Measurements from ENCODE around the gene KLLN.
"Not testable (repeated sequence)": the region's sequence is repeated elsewhere in the genome, so short reads cannot be mapped to it uniquely, and the experiment has no call there.

KLLN gene

GRCh38 chr10:87838650-87839049 is 24.7 kb downstream of the KLLN start:
- no peak for DNase-seq

DNA sequence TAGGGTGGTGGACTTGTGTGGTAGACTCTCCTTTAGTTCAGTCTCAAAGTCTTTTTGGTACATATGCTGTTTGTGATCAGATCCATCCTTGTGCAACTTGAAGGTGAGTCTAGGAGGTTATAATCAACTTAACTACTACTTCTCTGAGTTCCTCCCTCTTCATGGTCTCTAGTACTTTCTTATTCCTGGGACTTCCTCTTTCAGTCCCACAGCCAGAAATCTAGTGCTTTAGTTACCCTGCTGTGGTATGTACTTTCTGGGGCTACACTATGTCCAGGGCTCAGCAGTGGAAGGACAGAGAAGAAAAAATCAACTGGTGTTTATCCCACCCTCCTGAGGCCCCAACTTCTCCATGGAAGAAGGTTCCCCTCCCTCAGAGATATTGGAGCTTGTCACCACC is 25.9 kb downstream of the KLLN start:
- DNase-seq, result no peak

DNA sequence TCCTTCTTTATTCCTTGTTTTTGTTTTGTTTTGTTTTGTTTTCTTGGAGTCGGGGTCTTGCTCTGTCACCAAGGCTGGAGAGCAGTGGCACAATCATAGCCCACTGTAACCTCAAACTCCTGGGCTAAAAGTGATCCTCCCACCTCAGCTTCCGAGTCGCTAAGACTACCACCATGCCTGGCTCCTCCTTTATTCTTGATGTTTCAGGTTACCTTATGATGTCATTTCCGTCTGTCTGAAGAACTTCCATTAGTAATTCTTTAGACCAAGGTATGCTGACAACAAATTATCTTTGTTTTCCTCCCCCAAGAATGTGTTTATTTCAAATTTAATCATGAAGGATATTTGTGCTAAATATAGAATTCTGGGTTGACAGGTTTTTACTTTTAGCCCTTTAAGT is 27.2 kb downstream of the KLLN start:
- DNase-seq, result no peak

DNA sequence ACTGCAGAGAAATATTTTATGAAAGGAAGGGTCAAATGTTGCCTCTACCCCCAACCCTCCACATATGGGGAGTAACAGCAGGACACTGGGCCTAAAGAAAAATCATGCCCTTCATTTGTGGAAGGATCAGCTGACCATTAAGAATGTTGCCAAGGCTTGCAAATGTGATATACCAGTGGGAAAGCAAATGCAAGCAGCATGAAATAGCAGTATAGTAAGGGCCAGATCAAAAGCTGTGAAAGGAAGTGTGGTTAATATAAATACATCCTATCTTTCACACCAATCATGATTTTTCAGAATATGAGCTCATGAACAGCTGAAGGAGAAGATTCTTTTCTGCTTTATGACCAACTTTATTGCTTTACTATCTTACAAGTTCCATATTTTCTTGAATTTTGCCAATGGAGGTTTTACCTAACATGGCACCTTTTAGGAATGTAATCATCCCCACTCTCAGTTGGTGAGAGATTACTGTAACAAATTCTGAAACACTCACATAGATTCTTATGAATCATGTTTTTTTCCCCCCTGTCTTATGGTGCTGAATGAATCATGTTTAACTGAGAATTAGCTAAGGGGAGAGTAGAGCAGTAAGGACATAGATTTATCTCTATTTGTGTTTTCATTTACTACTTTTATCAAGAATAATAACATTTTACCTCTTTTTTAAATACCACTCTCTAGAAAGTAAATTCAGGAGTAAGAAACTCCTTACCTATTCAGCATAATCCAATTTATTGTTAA is 33.2 kb downstream of the KLLN start:
- no peak for DNase-seq

DNA sequence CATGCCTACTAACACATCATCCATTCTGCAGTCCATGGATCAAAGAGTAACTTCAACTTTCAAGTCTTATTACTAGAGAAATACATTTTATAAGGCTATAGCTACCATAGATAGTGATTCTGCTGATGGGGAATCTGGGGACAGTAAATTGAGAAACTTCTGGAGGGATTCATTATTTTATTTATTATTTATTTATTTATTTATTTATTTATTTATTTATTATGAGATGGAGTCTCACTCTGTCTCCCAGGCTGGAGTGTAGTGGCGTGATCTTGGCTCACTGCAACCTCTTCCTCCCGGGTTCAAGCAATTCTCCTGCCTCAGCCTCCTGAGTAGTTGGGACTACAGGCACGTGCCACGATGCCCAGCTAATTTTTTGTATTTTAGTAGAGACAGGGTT is 34.3 kb downstream of the KLLN start:
- not testable (repeated sequence) for DNase-seq

- no peak for DNase-seq
These were observed 35.7 kb downstream of the KLLN start for GRCh38 chr10:87827681-87828080.

DNA sequence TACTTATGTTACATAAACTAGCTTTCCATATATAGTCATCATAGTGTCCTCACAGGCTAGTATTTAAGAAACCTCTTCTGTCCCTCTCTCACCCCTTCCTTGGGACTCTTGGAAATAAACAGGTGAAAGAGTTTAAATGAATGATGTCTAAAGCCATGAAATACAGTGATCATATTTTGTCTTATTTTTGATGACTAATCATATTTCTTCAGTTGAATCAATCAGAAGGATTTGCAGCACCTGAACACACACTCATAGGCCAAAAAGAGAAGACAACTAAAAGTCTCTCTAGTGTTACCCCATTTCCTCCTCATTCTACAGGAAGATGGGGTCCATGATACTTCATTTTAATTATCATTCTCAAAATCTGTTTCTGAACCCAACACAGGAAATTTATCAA is 36.7 kb downstream of the KLLN start:
- DNase-seq, result no peak

GRCh38 chr10:87819289-87819585 is 44.1 kb downstream of the KLLN start:
- no peak for DNase-seq

DNA sequence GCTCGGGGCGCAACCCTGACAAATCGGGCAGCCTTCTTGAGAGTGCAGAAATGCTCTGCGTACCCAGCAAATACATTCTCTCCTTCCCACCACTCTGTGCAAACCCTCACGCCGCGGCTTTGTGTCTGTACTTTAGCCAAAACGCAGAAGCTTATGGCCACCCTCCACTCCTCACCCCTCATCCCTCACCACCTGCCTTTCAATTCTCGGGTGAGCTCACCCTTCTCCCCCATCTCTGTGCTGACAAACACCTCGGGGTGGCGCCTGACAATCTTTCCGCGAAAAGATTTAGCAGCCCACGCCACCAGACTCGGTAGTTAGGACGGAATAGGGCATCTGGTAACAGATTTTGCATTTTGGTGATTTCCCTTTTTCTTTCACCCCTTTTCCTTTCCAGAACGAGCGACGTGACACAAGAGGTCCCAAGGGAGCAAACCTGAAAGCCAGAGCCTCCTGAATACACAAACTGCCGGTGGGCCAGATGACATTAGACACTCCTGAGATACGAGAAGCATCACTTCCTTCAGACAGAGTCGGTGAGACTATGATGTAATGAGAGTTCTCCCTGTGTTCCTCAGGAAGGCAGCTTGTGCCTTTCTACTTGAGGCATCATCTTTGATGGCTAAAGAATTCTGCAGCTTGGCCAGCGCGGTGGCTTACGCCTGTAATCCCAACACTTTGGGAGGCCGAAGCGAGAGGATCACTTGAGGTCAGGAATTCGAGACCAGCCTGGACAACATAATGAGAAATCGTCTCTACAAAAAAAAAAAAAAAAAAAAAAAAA is 44.6 kb downstream of the KLLN start:
- no peak for DNase-seq

GRCh38 chr10:87817609-87818504 is 45.5 kb downstream of the KLLN start, which contains the start of gene ATAD1:
Gene ATAD1, minus strand, starts transcription at chr10:87818226. Its CDS starts 3,627 bp downstream, at chr10:87814599.
- DNase-seq, result peak; percentile 86

GRCh38 chr10:87816898-87817608 is 46.3 kb downstream of the KLLN start:
- no peak for DNase-seq

- no peak for DNase-seq
These were observed 47.0 kb downstream of the KLLN start for GRCh38 chr10:87816163-87816897.

Measured in T1000 (cell line).